Measurements from ENCODE around the gene SNCAIP. TPM values are rescaled to one million over a fixed set of nuclear protein-coding genes. Genes with fewer than 3 reads are reported as not detected.

The SNCAIP gene
- total and polyA plus RNA-seq, 2 of the 4 experiments (the other 2 are of a cell fraction): 15.3 to 19.0 TPM

GRCh38 chr5:122469384-122469919 lies 157.4 kb downstream of the SNCAIP start:
- no peak overlapping the region for H2AK9ac ChIP-seq (replicated peaks; ENCODE audit: low read depth, low read length, poor library complexity)
- in situ Hi-C loops (cut with MboI; ENCODE audit: low sequenced_read_pairs): no loop called here
- H3K4me2 ChIP-seq (ENCODE audit: low read depth, low read length): no peak overlapping the region
- ATAC-seq (ENCODE audit: low read depth) (no peak), DNase-seq (no peak)
- POLR2A ChIA-PET (ENCODE audit: unreplicated experiment): no interaction called here
- no peak overlapping the region for H2BK20ac ChIP-seq (ENCODE audit: low read depth, low read length)
- BruUV-seq (replicated peaks): no TSS peak
- no peak overlapping the region for H3K23ac ChIP-seq (ENCODE audit: low read depth, low read length)
- CTCF ChIA-PET: no interaction called here
- no peak overlapping the region for H3K27ac ChIP-seq (ENCODE audit: insufficient read depth, low read length)
- H4K5ac ChIP-seq (ENCODE audit: low read depth, low read length): no peak overlapping the region
- H3K4ac ChIP-seq (ENCODE audit: low read depth, low read length): no peak overlapping the region
- no peak overlapping the region for H2BK5ac ChIP-seq (ENCODE audit: low read depth, low read length, poor library complexity, severe bottlenecking)
- no peak overlapping the region for H3K18ac ChIP-seq (ENCODE audit: low read depth, low read length)
- H4K91ac ChIP-seq (ENCODE audit: insufficient read depth, low read depth, low read length): no peak overlapping the region
- no peak overlapping the region for H2AK5ac ChIP-seq (ENCODE audit: low read depth, low read length)
- TF ChIP-seq SMC3 (IDR thresholded peaks at IDR 0.05; ENCODE audit: low read depth, low read length): no peak
- no peak for TF ChIP-seq CHD1 (IDR thresholded peaks at IDR 0.05; ENCODE audit: low read depth, low read length)
- TF ChIP-seq MAFK (IDR thresholded peaks at IDR 0.05; ENCODE audit: low read depth, low read length): no peak
- no peak for TF ChIP-seq RCOR1 (IDR thresholded peaks at IDR 0.05; ENCODE audit: insufficient replicate concordance, low read length)
- no peak for TF ChIP-seq FOS (IDR thresholded peaks at IDR 0.05; ENCODE audit: low read depth, low read length)
- TF ChIP-seq ELK1 (IDR thresholded peaks at IDR 0.05; ENCODE audit: borderline replicate concordance, low read depth, low read length): no peak
- TF ChIP-seq RAD21 (IDR thresholded peaks at IDR 0.05; ENCODE audit: low read length): no peak
- no peak for TF ChIP-seq POLR2A (IDR thresholded peaks at IDR 0.05; ENCODE audit: low read depth, low read length)
- intact Hi-C loops (cut with micrococcal nuclease): no loop called here
- H2BK15ac ChIP-seq (ENCODE audit: low read depth, low read length): no peak overlapping the region
- no peak overlapping the region for H3K9ac ChIP-seq (ENCODE audit: low read depth, low read length)
- 100% methylated on average over 1 of the region's 5 CpGs; no CpG with 5 or more reads in 1 of the 2 experiments for WGBS, 2 experiments (ENCODE audit: extremely low coverage in 2 of 2, insufficient read length in 1 of 2)
- no peaks in the 10 kb centered on the region for H3K9me3 ChIP-seq (ENCODE audit: control insufficient read depth, insufficient read depth, low read length)
- 0 out of 2 replicates have a peak, but pooled peaks cover 4% of the 10 kb centered on the region for H3K9me1 ChIP-seq (ENCODE audit: insufficient read depth, low read length)
- no peaks in the 10 kb centered on the region for H3K79me1 ChIP-seq (ENCODE audit: low read depth in 1 of 2, low read length in 2 of 2)
- H3K4me1 ChIP-seq (ENCODE audit: control insufficient read depth, insufficient read depth, low read length): no peaks in the 10 kb centered on the region
- no peak overlapping the region for H3K56ac ChIP-seq (ENCODE audit: extremely low read depth, insufficient read depth, low read length)
- no peak overlapping the region for H3K14ac ChIP-seq (replicated peaks; ENCODE audit: low read depth, low read length)
- H3K36me3 ChIP-seq (ENCODE audit: control insufficient read depth, insufficient read depth, low read length): no peaks in the 10 kb centered on the region
- H4K8ac ChIP-seq (ENCODE audit: low read depth in 2 of 2, low read length in 2 of 2): no peak overlapping the region
- dilution Hi-C loops (cut with HindIII; ENCODE audit: low sequenced_read_pairs, unreplicated experiment): no loop called here
- H3K27me3 ChIP-seq (ENCODE audit: control insufficient read depth, insufficient read depth, low read length): no peaks in the 10 kb centered on the region
- H2BK120ac ChIP-seq (ENCODE audit: low read depth, low read length): no peak overlapping the region
- no peaks in the 10 kb centered on the region for H4K20me1 ChIP-seq (ENCODE audit: insufficient read depth, low read length)
- no peak overlapping the region for H3K4me3 ChIP-seq (ENCODE audit: insufficient read depth, low read depth, low read length)
- H2AFZ ChIP-seq (replicated peaks; ENCODE audit: low read length, poor library complexity): no peak overlapping the region

All from IMR-90 (cell line).